HepG2 (cell line): ENCODE data around the gene TNNI3. TPM values are rescaled to one million over a fixed set of nuclear protein-coding genes. Genes with fewer than 3 reads are reported as not detected.

Experiments
- KDM5B ChIP-seq: sonication (generic); formaldehyde crosslinking; IDR thresholded peaks from 2 replicates; pipeline ENCODE4 v1.4.0; 2020; ENCODE audit warnings: missing genetic modification reagents, mild to moderate bottlenecking, borderline replicate concordance
- ZNF235 ChIP-seq: sonication (generic); formaldehyde crosslinking; IDR thresholded peaks from 2 replicates; pipeline ENCODE4 v1.8.1; 2023; ENCODE audit warnings: mild to moderate bottlenecking, missing genetic modification reagents, borderline replicate concordance
- ZNF253 ChIP-seq: sonication (generic); formaldehyde crosslinking; IDR thresholded peaks from 2 replicates; pipeline ENCODE4 v1.8.0; 2022; ENCODE audit warnings: mild to moderate bottlenecking, missing genetic modification reagents, borderline replicate concordance
- polyA plus RNA-seq, 8 experiments: library from polyadenylated mRNA; depleted of rRNA in 3 of 8; stranded (reverse) in 7 of 8; unstranded in 1 of 8; fragments of >200 nt; fragmentation: Illumina TruSeq in 4 of 8; extraction: Trizol in 4 of 8; gene quantifications; 2 replicates each; pipeline versions ENCODE4 v1.2.1 to v1.2.3, GENCODE V29; 2011 to 2016; ENCODE audit warnings: low read depth in 4 of 8, missing spikeins in 1 of 8, mixed read lengths in 1 of 8; ENCODE audit not compliant: insufficient read depth in 1 of 8
- total RNA-seq, 5 experiments: library from RNA; depleted of rRNA; stranded (reverse); fragments of >200 nt; fragmentation: Illumina TruSeq; extraction: Trizol; gene quantifications; 2 replicates each; pipeline ENCODE4 v1.2.3, GENCODE V29; 2016; ENCODE audit warnings: low read depth in 1 of 5
- TF ChIP-seq, protein P1 (sequence below): sonication (generic); formaldehyde crosslinking; IDR thresholded peaks from 2 replicates; pipeline ENCODE4 v1.4.0; 2020; ENCODE audit warnings: missing genetic modification reagents
- TF ChIP-seq, protein P2 (sequence below), 2 experiments: fragments of 450-650 bp in 1 of 2; sonication (generic) in 1 of 2; formaldehyde crosslinking in 1 of 2; IDR thresholded peaks; 2 replicates each; pipeline versions ENCODE4 v1.6.1 to v1.8.0; 2016 to 2022; ENCODE audit warnings: antibody characterized with exemption in 1 of 2, mild to moderate bottlenecking in 1 of 2, missing genetic modification reagents in 1 of 2
- TF ChIP-seq, protein P3 (sequence below): sonication (generic); formaldehyde crosslinking; IDR thresholded peaks from 2 replicates; pipeline ENCODE4 v1.5.1; 2020; ENCODE audit warnings: mild to moderate bottlenecking, missing genetic modification reagents, moderate library complexity

The TNNI3 gene
- total and polyA plus RNA-seq, 2 of the 13 experiments (the other 11 are each of a cell fraction or from before 2014, with no cell fraction given): 3.5 to 3.7 TPM

DNA sequence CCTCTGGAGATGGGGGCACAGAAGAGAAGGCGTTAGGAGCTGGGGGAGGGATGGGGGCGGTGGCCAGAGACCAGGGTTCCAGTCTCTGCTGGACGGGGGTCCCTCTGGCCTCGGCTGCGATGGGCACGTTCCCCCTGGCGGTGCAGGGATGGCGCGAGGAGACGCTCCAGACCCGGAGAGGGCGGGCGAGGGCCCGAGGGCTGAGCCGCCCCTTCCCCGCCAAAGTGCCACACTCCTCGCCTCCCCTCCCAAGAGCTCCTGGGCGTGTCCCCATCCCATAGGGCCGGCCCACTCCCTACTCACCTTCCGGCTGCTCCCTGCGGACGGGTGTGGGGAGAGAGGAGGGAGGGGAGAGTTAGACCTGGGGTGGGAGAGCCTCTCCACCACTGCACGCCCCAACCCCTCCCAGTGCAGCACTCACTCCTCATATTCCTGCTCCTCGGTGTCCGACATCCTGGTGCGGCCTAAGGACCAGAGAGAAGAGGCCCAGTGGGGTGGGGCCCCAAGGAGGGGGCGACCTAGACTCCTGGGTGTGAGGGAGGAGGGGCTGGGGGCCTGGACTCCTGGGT lies 10.7 kb downstream of the TNNI3 start (continued):
- TF ChIP-seq, protein P1, sequence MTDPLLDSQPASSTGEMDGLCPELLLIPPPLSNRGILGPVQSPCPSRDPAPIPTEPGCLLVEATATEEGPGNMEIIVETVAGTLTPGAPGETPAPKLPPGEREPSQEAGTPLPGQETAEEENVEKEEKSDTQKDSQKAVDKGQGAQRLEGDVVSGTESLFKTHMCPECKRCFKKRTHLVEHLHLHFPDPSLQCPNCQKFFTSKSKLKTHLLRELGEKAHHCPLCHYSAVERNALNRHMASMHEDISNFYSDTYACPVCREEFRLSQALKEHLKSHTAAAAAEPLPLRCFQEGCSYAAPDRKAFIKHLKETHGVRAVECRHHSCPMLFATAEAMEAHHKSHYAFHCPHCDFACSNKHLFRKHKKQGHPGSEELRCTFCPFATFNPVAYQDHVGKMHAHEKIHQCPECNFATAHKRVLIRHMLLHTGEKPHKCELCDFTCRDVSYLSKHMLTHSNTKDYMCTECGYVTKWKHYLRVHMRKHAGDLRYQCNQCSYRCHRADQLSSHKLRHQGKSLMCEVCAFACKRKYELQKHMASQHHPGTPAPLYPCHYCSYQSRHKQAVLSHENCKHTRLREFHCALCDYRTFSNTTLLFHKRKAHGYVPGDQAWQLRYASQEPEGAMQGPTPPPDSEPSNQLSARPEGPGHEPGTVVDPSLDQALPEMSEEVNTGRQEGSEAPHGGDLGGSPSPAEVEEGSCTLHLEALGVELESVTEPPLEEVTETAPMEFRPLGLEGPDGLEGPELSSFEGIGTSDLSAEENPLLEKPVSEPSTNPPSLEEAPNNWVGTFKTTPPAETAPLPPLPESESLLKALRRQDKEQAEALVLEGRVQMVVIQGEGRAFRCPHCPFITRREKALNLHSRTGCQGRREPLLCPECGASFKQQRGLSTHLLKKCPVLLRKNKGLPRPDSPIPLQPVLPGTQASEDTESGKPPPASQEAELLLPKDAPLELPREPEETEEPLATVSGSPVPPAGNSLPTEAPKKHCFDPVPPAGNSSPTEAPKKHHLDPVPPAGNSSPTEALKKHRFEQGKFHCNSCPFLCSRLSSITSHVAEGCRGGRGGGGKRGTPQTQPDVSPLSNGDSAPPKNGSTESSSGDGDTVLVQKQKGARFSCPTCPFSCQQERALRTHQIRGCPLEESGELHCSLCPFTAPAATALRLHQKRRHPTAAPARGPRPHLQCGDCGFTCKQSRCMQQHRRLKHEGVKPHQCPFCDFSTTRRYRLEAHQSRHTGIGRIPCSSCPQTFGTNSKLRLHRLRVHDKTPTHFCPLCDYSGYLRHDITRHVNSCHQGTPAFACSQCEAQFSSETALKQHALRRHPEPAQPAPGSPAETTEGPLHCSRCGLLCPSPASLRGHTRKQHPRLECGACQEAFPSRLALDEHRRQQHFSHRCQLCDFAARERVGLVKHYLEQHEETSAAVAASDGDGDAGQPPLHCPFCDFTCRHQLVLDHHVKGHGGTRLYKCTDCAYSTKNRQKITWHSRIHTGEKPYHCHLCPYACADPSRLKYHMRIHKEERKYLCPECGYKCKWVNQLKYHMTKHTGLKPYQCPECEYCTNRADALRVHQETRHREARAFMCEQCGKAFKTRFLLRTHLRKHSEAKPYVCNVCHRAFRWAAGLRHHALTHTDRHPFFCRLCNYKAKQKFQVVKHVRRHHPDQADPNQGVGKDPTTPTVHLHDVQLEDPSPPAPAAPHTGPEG (CRISPR knock-in tag): no peak
- no peak for TF ChIP-seq ZNF235 (CRISPR knock-in tag)
- TF ChIP-seq, protein P2, sequence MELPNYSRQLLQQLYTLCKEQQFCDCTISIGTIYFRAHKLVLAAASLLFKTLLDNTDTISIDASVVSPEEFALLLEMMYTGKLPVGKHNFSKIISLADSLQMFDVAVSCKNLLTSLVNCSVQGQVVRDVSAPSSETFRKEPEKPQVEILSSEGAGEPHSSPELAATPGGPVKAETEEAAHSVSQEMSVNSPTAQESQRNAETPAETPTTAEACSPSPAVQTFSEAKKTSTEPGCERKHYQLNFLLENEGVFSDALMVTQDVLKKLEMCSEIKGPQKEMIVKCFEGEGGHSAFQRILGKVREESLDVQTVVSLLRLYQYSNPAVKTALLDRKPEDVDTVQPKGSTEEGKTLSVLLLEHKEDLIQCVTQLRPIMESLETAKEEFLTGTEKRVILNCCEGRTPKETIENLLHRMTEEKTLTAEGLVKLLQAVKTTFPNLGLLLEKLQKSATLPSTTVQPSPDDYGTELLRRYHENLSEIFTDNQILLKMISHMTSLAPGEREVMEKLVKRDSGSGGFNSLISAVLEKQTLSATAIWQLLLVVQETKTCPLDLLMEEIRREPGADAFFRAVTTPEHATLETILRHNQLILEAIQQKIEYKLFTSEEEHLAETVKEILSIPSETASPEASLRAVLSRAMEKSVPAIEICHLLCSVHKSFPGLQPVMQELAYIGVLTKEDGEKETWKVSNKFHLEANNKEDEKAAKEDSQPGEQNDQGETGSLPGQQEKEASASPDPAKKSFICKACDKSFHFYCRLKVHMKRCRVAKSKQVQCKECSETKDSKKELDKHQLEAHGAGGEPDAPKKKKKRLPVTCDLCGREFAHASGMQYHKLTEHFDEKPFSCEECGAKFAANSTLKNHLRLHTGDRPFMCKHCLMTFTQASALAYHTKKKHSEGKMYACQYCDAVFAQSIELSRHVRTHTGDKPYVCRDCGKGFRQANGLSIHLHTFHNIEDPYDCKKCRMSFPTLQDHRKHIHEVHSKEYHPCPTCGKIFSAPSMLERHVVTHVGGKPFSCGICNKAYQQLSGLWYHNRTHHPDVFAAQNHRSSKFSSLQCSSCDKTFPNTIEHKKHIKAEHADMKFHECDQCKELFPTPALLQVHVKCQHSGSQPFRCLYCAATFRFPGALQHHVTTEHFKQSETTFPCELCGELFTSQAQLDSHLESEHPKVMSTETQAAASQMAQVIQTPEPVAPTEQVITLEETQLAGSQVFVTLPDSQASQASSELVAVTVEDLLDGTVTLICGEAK (IDR thresholded peaks at IDR 0.05): no peak
- TF ChIP-seq, protein P2 (CRISPR knock-in tag; IDR thresholded peaks at IDR 0.05): no peak
- TF ChIP-seq, protein P3, sequence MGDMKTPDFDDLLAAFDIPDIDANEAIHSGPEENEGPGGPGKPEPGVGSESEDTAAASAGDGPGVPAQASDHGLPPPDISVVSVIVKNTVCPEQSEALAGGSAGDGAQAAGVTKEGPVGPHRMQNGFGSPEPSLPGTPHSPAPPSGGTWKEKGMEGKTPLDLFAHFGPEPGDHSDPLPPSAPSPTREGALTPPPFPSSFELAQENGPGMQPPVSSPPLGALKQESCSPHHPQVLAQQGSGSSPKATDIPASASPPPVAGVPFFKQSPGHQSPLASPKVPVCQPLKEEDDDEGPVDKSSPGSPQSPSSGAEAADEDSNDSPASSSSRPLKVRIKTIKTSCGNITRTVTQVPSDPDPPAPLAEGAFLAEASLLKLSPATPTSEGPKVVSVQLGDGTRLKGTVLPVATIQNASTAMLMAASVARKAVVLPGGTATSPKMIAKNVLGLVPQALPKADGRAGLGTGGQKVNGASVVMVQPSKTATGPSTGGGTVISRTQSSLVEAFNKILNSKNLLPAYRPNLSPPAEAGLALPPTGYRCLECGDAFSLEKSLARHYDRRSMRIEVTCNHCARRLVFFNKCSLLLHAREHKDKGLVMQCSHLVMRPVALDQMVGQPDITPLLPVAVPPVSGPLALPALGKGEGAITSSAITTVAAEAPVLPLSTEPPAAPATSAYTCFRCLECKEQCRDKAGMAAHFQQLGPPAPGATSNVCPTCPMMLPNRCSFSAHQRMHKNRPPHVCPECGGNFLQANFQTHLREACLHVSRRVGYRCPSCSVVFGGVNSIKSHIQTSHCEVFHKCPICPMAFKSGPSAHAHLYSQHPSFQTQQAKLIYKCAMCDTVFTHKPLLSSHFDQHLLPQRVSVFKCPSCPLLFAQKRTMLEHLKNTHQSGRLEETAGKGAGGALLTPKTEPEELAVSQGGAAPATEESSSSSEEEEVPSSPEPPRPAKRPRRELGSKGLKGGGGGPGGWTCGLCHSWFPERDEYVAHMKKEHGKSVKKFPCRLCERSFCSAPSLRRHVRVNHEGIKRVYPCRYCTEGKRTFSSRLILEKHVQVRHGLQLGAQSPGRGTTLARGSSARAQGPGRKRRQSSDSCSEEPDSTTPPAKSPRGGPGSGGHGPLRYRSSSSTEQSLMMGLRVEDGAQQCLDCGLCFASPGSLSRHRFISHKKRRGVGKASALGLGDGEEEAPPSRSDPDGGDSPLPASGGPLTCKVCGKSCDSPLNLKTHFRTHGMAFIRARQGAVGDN: peak; percentile 21; the same call in 1 of the 2 replicates
- 0 out of 2 replicates have a peak, but pooled peaks have one; percentile 23 for TF ChIP-seq KDM5B (CRISPR knock-in tag)
- no peak for TF ChIP-seq ZNF253 (CRISPR knock-in tag)
